NCI-H2196 (cell line): ENCODE results near the gene MRPL48.
"Not testable (repeated sequence)": the region's sequence is repeated elsewhere in the genome, so short reads cannot be mapped to it uniquely, and the experiment has no call there.

ENCODE experiments used
- DNase-seq: peaks from one replicate; lab custom pipeline; 2025; ENCODE audit not compliant: unreplicated experiment; lab: John Stamatoyannopoulos, UW

MRPL48 gene

GRCh38 chr11:73779084-73779902 lies 8.4 kb upstream of the MRPL48 start:
- DNase-seq, result peak; percentile 98

DNA sequence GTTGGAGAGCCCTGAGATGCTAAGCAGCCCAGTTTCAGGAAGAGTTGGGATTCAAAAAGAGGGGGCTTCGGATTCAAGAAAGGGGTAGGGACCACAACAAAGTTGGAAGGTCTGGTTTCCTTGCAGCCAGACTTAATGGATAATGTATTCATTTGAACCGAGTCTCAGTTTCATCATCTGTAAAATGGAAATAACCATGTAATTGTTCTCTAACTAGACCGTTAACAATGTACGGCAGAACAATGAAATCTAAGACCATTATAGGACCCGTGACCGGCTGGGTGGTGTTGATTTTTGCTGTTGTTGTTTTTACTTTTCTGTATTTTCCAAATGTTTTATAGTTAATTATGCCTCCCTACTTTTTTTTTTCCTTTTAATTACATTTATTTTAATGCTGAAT lies 6.4 kb upstream of the MRPL48 start:
- DNase-seq, result no peak

DNA sequence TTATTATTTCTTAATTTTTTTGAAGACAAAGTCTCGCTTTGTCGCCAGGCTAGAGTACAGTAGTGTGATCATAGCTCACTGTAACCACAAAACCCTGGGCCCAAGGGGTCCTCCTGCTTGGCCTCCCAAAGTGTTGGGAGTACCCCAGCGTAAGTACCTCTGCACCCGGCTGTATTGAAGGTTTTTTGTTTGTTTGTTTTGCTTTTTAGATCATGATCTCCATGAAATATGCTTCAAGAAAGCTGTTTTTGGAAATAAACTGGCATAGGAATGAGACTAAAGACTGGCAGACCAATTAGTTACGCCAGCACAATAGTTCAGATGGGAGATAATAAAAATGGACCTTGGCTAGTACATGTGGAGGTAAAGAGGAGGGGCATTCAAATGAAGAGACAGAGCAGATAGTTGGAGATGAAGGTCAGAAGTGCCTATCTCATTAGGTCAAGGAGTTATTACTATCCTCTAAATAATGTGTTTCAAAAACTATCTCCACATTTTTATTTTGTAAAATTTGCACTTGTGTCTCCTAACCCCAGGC lies 4.1 kb upstream of the MRPL48 start:
- DNase-seq, result no peak

- DNase-seq, result no peak
Measured at GRCh38 chr11:73784080-73784634, 3.5 kb upstream of the MRPL48 start.

GRCh38 chr11:73784734-73785133 lies 2.9 kb upstream of the MRPL48 start:
- DNase-seq, result no peak

GRCh38 chr11:73785467-73785866 lies 2.2 kb upstream of the MRPL48 start:
- DNase-seq, result not testable (repeated sequence)

DNA sequence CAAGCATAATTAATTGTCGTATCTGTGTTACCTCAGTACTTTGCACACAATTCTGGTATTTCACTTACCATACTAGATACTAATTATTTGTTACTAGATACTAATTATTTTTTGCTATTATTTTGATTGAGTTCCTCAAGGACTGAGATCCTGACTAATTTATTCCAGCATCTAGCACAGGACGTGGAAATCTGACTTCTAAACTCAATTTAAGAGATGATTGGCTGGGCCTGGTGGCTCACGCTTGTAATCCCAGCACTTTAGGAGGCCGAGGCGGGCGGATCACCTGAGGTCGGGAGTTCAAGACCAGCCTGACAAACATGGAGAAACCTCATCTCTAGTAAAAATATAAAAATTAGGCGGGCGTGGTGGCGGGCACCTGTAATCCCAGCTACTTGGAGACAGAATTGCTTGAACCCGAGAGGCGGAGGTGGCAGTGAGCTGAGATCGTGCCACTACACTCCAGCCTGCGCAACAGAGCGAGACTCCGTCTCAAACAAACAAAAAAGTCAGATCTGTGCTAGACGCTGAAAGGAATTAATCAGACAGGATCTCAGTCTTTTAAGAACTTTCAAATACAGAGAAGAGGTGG lies 527 bp upstream of the MRPL48 start:
- DNase-seq, result no peak

DNA sequence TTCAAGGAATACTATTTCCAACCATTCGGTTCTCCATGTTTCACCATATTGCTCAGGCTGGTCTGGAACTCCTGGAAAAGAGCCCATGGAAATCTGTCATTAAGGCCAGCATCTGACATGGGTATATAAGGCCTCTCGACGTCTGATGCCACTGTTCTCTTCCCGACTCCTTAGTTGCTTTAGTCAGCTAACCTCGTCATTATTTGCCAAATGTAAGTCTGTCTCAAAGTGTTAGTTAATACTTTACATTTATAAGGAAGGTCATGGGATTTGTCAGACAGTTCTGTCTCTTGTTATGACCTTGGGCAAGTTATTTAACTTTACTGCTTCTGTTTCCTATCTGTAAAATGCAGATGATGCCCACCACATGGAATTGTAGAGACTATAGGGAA lies 1.6 kb downstream of the MRPL48 start:
- no peak for DNase-seq

- no peak for DNase-seq
Measured at GRCh38 chr11:73792584-73792983, 4.9 kb downstream of the MRPL48 start.

DNA sequence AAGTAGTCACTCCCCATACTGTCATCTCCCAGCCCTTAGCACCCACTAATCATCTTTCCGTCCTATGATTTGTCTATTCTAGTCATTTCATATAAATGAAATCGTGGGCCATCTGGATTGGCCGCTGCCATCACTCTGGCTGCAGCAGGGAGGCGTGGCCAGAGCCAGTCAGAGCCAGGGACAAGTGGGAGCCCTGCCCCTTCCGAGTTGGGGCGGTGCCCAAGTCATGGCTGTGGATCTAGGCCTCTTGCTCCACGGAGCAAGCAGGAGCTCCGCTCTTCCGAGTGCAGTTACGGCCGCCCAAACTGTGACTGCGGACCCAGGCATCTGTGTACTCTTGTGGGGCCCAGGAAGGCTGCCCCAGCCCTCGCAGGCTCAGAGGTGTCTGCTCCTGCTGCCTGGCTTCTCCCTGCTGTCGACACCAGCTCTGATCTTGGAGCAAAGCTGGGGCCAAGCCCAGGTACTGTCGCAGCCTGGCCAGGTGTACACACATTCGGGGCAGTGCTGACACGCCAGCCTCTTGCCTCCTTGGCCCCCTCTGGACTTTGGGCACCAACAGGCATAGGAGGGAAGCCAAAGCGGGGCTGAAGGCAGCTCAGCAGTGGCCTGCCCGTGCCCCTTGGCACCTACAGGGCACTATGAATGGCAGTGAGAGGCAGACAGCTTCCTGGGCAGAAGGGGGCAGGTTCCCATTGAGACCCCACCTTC lies 8.4 kb downstream of the MRPL48 start:
- DNase-seq, result peak; percentile 42

DNA sequence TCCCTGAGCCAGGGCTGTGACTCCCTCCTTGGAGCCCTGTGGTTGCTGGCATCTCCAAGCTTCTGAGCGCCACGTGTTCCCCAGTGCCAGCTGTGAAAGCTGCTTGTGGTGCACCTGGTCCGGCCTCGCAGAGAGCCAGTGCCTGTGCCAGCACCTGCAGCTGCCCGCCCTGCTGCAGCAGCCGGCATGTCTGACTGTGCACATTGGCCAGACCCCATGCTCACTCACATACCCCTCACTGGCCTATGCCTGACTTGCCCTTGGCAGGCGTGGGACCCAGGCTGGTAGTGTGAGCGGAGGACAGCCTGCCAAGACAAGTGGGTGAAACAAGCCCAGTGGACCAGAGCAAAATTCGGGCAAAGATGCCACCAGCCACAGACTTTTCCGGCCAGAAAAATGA lies 9.8 kb downstream of the MRPL48 start:
- peak; percentile 81 for DNase-seq

GRCh38 chr11:73800276-73800806 lies 12.7 kb downstream of the MRPL48 start:
- no peak for DNase-seq

DNA sequence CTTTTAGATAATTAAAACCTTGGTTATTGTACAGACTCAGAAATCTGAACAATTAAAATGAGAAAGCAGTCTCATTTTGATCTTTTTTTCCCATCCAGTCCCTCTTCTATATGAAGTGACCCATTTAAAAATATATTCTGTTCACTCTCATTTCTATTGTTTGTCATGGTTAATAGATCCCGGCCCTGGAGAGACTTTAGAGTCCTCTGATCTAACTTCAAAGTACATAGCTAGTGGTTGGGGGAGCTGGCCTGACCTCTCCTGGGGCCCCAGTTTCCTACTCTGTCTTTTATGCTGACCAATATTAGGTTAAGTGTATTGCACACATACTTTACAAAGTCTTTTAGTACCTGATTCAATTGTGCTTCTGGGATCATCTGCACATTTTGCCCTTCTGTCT lies 13.5 kb downstream of the MRPL48 start:
- DNase-seq, result no peak

DNA sequence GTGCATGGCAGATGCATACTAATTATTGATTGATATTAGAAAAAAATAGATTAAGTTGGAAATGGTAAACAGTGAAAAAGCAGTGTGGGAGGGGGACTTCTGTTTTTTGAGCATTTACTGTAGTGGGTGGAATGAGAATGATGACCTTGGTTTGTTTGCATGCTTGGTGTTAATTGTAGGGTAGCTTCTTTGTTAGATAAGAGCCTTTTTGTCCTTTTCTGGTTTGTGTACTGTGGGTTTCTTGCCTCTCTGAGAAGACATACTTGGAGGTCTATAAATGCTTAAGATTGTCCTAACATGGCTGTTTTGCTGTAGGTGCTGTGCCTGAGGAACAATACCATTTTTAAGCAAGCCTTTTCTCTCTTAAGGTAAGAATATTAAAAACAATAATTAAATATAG lies 17.0 kb downstream of the MRPL48 start:
- no peak for DNase-seq

DNA sequence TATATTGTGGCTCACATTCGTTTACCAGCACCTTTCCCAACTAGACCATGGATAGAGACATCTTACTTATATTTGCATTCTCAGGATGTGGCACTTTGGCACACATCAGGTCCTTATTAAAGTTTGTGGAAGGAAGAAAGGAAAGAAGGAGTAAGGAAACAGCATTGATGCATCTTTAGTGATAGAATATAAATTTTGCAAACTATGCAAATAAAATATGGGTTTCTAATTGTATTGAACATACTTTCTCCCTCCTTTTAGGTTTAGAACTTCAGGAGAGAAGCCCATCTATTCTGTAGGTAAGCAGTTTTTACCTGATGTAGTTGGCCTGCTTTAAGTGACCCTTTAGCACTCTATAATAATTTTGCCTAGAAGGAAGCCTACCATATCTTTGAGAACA lies 20.4 kb downstream of the MRPL48 start:
- DNase-seq, result no peak

DNA sequence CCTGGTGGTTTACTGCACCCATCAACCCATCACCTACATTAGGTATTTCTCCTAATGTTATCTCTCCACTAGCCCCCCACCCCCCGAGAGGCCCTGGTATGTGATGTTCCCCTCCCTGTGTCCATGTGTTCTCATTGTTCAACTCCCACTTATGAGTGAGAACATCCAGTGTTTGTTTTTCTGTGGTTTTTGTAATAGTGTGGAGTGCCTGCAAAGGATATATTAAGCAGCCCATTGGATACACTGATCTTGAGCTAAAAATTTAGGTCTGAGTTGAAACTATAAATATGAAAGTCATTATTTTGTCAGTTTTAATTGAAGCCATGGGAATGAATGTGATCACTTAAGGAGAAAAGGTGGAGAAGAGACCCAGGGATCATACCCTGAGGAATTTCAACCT lies 23.0 kb downstream of the MRPL48 start:
- DNase-seq, result no peak

GRCh38 chr11:73812234-73812633 lies 24.6 kb downstream of the MRPL48 start:
- DNase-seq, result no peak

GRCh38 chr11:73814812-73815211 lies 27.1 kb downstream of the MRPL48 start:
- DNase-seq, result no peak

DNA sequence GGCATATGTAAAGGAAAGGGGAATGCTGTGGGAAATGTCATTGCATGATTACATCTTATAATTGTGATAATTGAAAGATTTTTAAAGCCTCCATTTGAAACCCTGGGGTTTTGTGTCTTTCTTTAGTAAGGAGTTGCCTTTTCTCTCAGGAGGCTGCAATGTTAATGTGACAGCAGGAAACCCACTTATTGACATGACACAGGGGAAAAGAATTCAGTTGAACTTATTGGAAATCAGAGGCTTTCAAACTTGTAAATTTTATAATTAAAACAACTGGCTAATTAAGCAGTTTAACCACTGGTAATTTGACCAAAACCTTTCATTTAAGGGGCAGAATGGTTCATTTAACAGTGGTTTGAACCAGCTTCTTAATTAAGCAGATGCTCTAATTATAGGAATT lies 31.2 kb downstream of the MRPL48 start:
- no peak for DNase-seq

GRCh38 chr11:73830261-73830660 lies 42.6 kb downstream of the MRPL48 start:
- no peak for DNase-seq

DNA sequence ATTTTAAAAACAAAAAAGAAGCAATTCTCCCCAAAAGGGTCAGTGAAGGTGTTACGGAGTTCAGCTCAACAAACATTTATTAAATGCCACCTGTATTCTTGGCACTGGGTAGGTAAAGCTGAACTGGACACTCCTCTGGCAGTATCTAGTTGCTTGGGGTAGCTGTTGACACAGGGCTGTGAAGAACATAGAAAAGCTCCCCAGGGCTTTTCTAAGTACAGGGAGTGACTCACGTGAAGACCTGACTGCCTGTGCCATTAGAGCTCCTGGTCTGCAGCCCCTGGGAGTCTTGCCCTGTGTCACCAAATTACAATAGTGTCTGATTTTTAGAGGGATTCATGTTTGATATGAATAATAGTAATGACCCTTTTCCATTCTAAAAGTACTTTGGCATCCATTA lies 45.4 kb downstream of the MRPL48 start:
- DNase-seq, result no peak
